Keratinocyte (primary cell): ENCODE measurements around the gene MMP21. TPM values are rescaled to one million over a fixed set of nuclear protein-coding genes. Genes with fewer than 3 reads are reported as not detected.

ENCODE experiments used
- DNase-seq: peaks from one replicate; pipeline ENCODE4 v3.0.0-alpha.2; 2011; ENCODE audit warnings: low read depth, missing footprints, low spot score
- FAIRE-seq: peaks from 2 replicates; lab custom pipeline; 2011; peaks lifted over from hg19 to GRCh38; lab: Jason Lieb, UNC
- H2AFZ ChIP-seq: 2 replicates; pipeline ENCODE4 v1.6.0; 2012; ENCODE audit warnings: low read length, control low read depth, inconsistent platforms; ENCODE audit not compliant: control insufficient read depth
- H3K27ac ChIP-seq: 2 replicates; pipeline ENCODE4 v1.5.1; 2011; ENCODE audit warnings: low read length; ENCODE audit not compliant: control insufficient read depth, insufficient read depth
- H3K27me3 ChIP-seq: 3 replicates; pipeline ENCODE4 v1.6.0; 2011; ENCODE audit warnings: low read length; ENCODE audit not compliant: control insufficient read depth, insufficient read depth; ENCODE audit errors: extremely low read depth
- H3K36me3 ChIP-seq, 2 experiments: 2 replicates in 1 of 2; 3 replicates in 1 of 2; pipeline ENCODE4 v1.5.1; 2011; ENCODE audit warnings: low read length in 2 of 2, mild to moderate bottlenecking in 1 of 2; ENCODE audit not compliant: control insufficient read depth in 2 of 2, insufficient read depth in 2 of 2; ENCODE audit errors: extremely low read depth in 1 of 2
- H3K4me1 ChIP-seq: 3 replicates; pipeline ENCODE4 v1.5.1; 2011; ENCODE audit warnings: low read length; ENCODE audit not compliant: control insufficient read depth, insufficient read depth; ENCODE audit errors: extremely low read depth
- H3K4me2 ChIP-seq: 3 replicates; pipeline ENCODE4 v1.6.0; 2011; ENCODE audit warnings: low read depth, low read length; ENCODE audit not compliant: control insufficient read depth, insufficient read depth; ENCODE audit errors: extremely low read depth
- H3K4me3 ChIP-seq, 3 experiments: fragments of 200-600 bp in 1 of 3; sonication (generic) in 1 of 3; 2 replicates in 2 of 3; 3 replicates in 1 of 3; pipeline ENCODE4 v1.5.1; 2011 to 2016; ENCODE audit warnings: low read length in 3 of 3, mild to moderate bottlenecking in 3 of 3, control low read depth in 2 of 3, inconsistent platforms in 1 of 3, low read depth in 1 of 3, mixed read lengths in 1 of 3, mixed run types in 1 of 3, moderate library complexity in 1 of 3; ENCODE audit not compliant: control insufficient read depth in 2 of 3, insufficient read depth in 2 of 3; ENCODE audit errors: extremely low read depth in 1 of 3
- H3K79me2 ChIP-seq: 2 replicates; pipeline ENCODE4 v1.6.0; 2012; ENCODE audit warnings: low read length; ENCODE audit not compliant: control insufficient read depth, insufficient read depth
- H3K9ac ChIP-seq: 3 replicates; pipeline ENCODE4 v1.6.0; 2011; ENCODE audit warnings: low read length; ENCODE audit not compliant: control insufficient read depth, insufficient read depth; ENCODE audit errors: extremely low read depth
- H3K9me1 ChIP-seq: 3 replicates; pipeline ENCODE4 v1.6.0; 2011; ENCODE audit warnings: low read length; ENCODE audit not compliant: control insufficient read depth, insufficient read depth; ENCODE audit errors: extremely low read depth
- H3K9me3 ChIP-seq: 2 replicates; pipeline ENCODE4 v1.5.1; 2012; ENCODE audit warnings: low read depth, low read length; ENCODE audit not compliant: control insufficient read depth
- H4K20me1 ChIP-seq: 3 replicates; pipeline ENCODE4 v1.6.0; 2011; ENCODE audit warnings: low read length; ENCODE audit not compliant: control insufficient read depth, insufficient read depth; ENCODE audit errors: extremely low read depth
- EZH2 ChIP-seq: IDR thresholded peaks from one replicate; pipeline ENCODE4 v1.6.1; 2012; ENCODE audit warnings: inconsistent platforms, mild to moderate bottlenecking, low read length, moderate library complexity
- dilution Hi-C: fragments of 300-500 bp; cut with MboI; formaldehyde crosslinking; loops from one replicate; pipeline ENCODE4 v1.7.0; 2020; ENCODE audit warnings: low sequenced_read_pairs; ENCODE audit not compliant: extremely low pct_ligation_motif_present
- polyA plus RNA-seq, 5 experiments: library from polyadenylated mRNA; depleted of rRNA in 3 of 5; stranded (reverse) in 3 of 5; stranded (forward) in 1 of 5; unstranded in 1 of 5; fragments of >200 nt; gene quantifications; 1 replicate in 1 of 5; 2 replicates in 3 of 5; 3 replicates in 1 of 5; pipeline versions ENCODE4 v1.2.1 to v1.2.3, GENCODE V29; 2011 to 2012; ENCODE audit warnings: missing spikeins in 2 of 5, low read depth in 1 of 5, low replicate concordance in 1 of 5
- TF ChIP-seq, protein P1 (sequence below), 3 experiments: IDR thresholded peaks in 1 of 3; conservative IDR thresholded peaks in 1 of 3; optimal IDR thresholded peaks in 1 of 3; 2 replicates in 2 of 3; 3 replicates in 1 of 3; pipeline versions ENCODE3 to v1.5.1; 2011; ENCODE audit warnings: low read length in 3 of 3, mild to moderate bottlenecking in 3 of 3, moderate library complexity in 2 of 3, control low read depth in 1 of 3, inconsistent platforms in 1 of 3; ENCODE audit not compliant: insufficient read depth in 2 of 3; ENCODE audit errors: extremely low read depth in 1 of 3

The MMP21 gene
- polyA plus RNA-seq, 1 donor (not counting 4 experiments of a cell fraction or from before 2014, with no cell fraction given) = not detected

DNA sequence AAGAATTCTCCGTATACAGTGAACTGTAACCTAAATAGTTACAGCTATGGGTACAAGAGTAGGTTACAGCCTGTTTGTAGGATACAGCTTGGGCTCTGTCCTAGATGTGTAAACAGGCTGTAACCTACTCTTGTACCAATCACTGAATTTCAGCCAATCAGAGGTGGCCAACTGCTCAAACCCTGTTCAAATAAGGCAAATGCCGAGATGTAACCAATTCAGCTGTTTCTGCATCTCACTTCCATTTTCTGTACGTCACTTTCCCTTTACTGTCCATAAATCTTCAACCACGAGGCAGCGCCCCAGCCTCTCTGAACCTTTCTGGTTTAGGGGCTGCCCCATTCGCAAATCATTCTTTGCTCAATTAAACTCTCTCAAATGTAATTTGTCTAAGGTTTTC is 8.3 kb upstream of the MMP21 start:
- Histone ChIP-seq H3K4me3 (no peak overlapping the region), H4K20me1 (no peaks in the 10 kb centered on the region), H3K36me3 (peaks cover 0 to 2% of the 10 kb centered on the region in 2 experiments), H3K9me3 (no peaks in the 10 kb centered on the region), H2AFZ (no peak overlapping the region), H3K9me1 (no peaks in the 10 kb centered on the region), H3K9ac (no peak overlapping the region), H3K4me1 (no peaks in the 10 kb centered on the region), H3K27ac (no peak overlapping the region), H3K79me2 (no peaks in the 10 kb centered on the region), H3K4me2 (no peak overlapping the region), H3K27me3 (no peaks in the 10 kb centered on the region)
- no peak for DNase-seq
- dilution Hi-C loops = no loop called here
- TF ChIP-seq EZH2 = no peak
- TF ChIP-seq, protein P1, sequence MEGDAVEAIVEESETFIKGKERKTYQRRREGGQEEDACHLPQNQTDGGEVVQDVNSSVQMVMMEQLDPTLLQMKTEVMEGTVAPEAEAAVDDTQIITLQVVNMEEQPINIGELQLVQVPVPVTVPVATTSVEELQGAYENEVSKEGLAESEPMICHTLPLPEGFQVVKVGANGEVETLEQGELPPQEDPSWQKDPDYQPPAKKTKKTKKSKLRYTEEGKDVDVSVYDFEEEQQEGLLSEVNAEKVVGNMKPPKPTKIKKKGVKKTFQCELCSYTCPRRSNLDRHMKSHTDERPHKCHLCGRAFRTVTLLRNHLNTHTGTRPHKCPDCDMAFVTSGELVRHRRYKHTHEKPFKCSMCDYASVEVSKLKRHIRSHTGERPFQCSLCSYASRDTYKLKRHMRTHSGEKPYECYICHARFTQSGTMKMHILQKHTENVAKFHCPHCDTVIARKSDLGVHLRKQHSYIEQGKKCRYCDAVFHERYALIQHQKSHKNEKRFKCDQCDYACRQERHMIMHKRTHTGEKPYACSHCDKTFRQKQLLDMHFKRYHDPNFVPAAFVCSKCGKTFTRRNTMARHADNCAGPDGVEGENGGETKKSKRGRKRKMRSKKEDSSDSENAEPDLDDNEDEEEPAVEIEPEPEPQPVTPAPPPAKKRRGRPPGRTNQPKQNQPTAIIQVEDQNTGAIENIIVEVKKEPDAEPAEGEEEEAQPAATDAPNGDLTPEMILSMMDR (optimal IDR thresholded peaks at IDR 0.05 in 1 of 3, IDR thresholded peaks at IDR 0.05 in 1 of 3, conservative IDR thresholded peaks at IDR 0.05 in 1 of 3; ENCODE audit: extremely low read depth in 1 of 3, insufficient read depth in 2 of 3, low read length in 3 of 3) = no peak
- no peak for FAIRE-seq

DNA sequence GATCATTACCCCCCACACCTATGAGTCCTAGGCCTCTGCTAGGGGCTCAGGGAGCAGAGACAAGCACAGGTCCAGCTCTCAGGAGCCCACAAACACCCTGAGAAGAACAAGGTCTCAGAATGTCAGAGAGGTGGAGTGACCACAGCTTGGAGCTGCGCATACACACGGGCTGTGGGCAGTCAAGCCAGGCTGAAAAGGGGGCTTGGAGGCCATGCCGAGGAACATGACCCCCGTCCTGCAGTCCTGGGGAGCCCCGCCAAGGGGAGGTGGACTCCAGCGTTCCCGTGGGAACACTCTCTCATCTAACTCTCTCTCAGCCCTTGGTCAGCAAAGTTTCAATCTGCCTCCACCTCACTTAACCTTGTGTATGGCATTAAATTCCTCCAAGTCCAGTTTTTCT is 7.8 kb upstream of the MMP21 start:
- H4K20me1 ChIP-seq = no peaks in the 10 kb centered on the region
- H3K9me1 ChIP-seq = no peaks in the 10 kb centered on the region
- dilution Hi-C loops = no loop called here
- no peak overlapping the region for H2AFZ ChIP-seq
- no peak for FAIRE-seq
- no peaks in the 10 kb centered on the region for H3K4me1 ChIP-seq
- H3K4me3 ChIP-seq = no peak overlapping the region
- no peak for DNase-seq
- H3K79me2 ChIP-seq = no peaks in the 10 kb centered on the region
- no peaks in the 10 kb centered on the region for H3K9me3 ChIP-seq
- H3K27ac ChIP-seq = no peak overlapping the region
- no peaks in the 10 kb centered on the region for H3K27me3 ChIP-seq
- H3K9ac ChIP-seq = no peak overlapping the region
- TF ChIP-seq, protein P1 (optimal IDR thresholded peaks at IDR 0.05 in 1 of 3, IDR thresholded peaks at IDR 0.05 in 1 of 3, conservative IDR thresholded peaks at IDR 0.05 in 1 of 3; ENCODE audit: extremely low read depth in 1 of 3, insufficient read depth in 2 of 3, low read length in 3 of 3) = no peak
- no peak for TF ChIP-seq EZH2
- H3K36me3 ChIP-seq = peaks cover 0 to 2% of the 10 kb centered on the region in 2 experiments
- no peak overlapping the region for H3K4me2 ChIP-seq
